Right kidney (tissue), 9 donors: ENCODE data around the gene KCNMB3.
"Not testable (repeated sequence)": the region's sequence is repeated elsewhere in the genome, so short reads cannot be mapped to it uniquely, and the experiment has no call there.

ENCODE experiments used
- DNase-seq: peaks from one replicate; pipeline ENCODE4 v3.0.0-alpha.2; 2016
- long read RNA-seq, 8 donors: transcript quantifications; one replicate each; lab custom pipeline, GENCODE V29; 2026

KCNMB3 gene, protein sequence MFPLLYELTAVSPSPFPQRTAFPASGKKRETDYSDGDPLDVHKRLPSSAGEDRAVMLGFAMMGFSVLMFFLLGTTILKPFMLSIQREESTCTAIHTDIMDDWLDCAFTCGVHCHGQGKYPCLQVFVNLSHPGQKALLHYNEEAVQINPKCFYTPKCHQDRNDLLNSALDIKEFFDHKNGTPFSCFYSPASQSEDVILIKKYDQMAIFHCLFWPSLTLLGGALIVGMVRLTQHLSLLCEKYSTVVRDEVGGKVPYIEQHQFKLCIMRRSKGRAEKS
- long read RNA-seq, donor 1, full-length matches to known transcripts, result 5 of 5 reads
- long read RNA-seq, donor 1, partial matches to known transcripts, result 0 of 5 reads
- long read RNA-seq, donor 1, other reads (novel, unspliced or antisense), result 0 of 5 reads
- long read RNA-seq, donor 2, result 0 reads
- long read RNA-seq, donor 3, full-length matches to known transcripts, result 1 of 1 reads
- long read RNA-seq, donor 3, partial matches to known transcripts, result 0 of 1 reads
- long read RNA-seq, donor 3, other reads (novel, unspliced or antisense), result 0 of 1 reads
- long read RNA-seq, donor 4, partial matches to known transcripts, result 0 of 3 reads
- long read RNA-seq, donor 4, other reads (novel, unspliced or antisense), result 0 of 3 reads
- long read RNA-seq, donor 5, result 0 reads
- long read RNA-seq, donor 6, full-length matches to known transcripts, result 2 of 2 reads
- long read RNA-seq, donor 6, partial matches to known transcripts, result 0 of 2 reads
- long read RNA-seq, donor 6, other reads (novel, unspliced or antisense), result 0 of 2 reads
- long read RNA-seq, donor 7, result 0 reads
- long read RNA-seq, donor 8, result 0 reads

DNA sequence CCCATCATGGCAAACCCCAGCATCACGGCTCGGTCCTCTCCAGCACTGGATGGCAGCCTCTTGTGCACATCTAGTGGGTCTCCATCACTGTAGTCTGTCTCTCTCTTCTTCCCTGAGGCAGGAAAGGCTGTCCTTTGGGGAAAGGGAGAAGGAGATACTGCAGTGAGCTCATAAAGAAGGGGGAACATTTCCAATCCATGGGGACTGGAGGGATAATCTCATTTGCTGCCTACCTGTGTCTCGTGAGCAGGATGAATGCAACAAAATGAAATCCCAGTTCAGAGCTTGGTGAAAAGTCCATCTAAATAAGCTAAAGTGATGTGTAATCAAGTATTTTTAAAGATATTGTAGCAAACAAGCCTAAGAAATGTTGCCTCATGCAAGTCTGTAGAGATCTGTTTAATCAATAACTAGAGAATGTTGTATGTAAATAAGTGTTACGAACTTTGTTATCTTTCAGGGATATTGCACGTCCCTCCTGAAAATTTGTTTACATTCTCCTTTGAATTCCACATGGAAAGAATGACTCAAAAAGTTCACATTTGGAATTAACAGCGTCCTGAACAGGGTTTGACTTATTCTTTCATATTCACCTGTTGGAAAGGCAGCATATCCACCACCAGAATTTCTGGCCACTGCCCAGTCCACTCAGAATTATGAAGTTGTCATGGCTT is at the start of gene KCNMB3:
TSS of gene KCNMB3 (minus strand) at position 312 of the 674 bp plus-strand sequence. CDS start at position 188, 124 bp downstream.
- DNase-seq, result no peak

DNA sequence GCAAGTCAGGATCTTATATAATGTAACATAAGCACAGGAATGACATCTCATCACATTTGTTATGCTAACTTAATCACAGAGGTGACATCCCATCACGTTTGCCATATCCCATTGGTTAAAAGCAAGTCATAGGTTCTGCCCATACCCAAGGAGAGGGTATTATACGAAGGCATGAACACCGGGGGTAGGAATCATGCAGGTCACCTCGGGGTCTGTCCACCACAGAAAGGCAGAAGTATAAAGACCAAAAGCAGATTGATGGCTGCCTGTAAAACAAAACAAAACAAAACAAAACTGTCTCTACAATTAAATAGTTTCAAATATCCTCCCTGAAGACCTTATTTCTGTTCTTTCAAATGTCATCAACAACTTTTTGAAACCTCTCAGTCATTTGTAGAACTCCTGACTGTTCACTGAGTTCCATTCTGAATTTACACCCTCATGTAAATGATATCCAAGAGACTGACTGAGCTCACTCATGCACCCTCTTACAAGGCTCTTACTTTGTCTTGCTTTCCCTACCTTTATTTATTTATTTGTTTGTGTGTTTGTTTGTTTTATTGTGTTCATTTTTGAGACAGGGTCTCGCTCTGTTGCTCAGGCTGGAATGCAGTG is 49.2 kb upstream of the KCNMB3 start:
- no peak for DNase-seq

DNA sequence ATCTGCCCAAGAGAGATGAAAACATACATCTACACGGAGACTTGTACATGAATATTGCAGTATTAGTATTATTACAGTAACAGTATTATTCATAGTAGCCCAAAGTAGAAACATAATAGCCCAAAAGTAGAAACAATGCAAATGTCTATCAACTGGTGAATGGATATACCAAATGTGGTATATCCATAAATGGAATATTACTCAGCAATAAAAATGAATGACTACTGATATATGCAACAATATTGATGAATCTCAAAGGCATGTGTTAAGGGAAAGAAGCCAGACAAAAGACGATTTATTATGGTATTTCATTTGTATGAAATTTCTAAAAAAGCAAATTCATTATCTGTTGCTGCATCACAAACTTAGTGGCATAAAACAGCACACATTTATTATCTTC is 48.4 kb upstream of the KCNMB3 start:
- no peak for DNase-seq

DNA sequence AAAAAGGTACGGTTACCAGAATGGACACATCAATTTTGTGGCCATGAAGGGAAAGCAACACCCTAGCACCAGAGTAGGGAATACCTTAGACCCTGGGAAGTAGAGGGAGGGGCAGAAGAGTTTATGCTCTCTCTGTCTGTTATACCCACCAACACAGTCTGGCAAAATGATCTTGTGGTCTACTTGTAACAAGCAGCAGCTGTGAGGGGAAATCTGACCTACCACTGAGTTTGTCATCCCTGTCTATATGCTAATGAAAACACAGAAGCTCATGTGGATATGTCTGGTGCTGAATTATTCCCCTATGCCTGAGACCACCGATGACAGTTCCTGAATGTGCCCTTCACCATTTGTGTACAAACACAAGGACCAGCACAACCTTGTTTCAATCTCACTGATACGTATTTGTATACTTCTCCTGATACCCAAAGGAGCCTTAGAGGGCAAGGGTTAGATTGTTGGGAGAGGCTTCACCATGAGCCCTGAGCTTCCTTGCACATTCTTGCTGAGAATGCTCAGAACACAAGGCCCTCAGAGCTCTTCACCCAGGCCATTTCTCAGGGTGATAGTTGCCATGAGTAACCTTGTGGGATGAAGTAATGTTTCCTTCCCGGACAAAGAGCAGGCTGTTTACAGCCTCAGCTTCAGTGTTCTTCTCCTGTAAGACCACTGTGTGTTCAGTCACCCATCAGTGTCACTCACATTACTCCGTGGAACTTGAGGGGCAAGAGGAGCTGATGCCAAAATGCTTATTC is 47.2 kb upstream of the KCNMB3 start:
- DNase-seq, result no peak

DNA sequence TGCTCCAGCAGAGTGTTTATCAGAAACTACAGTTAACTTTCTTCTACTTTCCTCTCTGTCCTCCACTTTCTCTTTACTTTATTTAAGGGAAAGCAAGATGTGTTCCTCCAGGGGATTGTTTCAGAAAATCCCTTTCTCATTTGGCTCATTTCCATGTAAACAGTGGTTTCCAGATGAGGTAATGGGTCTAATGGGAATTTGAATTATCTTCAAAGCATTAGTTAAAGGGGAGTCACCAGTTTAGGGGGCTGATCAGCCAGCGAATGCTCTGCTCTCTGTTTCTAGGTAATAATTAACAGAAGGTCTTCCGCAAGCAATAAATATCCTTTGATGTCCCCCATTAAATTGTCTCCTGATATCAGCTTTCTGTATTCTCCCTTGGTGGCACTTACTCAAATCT is 41.5 kb upstream of the KCNMB3 start:
- no peak for DNase-seq

DNA sequence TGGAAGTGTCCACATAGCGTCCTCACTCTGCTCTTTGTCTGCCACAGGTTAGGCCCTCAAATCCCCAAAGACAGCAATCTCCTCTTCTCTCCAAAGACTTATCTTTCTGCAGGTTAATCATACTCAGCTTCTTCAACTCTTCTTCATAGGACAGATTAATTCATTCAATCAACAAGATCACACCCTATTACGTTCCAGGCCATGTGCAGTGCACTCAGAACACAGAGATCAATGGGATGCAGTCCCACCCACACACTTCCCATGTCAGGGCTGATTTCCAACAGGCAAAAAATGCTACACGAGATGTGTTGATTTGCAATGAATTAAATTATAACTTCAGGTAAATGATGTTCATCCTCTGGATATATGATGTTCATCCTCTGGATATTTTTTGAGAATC is 38.4 kb upstream of the KCNMB3 start:
- DNase-seq, result no peak

DNA sequence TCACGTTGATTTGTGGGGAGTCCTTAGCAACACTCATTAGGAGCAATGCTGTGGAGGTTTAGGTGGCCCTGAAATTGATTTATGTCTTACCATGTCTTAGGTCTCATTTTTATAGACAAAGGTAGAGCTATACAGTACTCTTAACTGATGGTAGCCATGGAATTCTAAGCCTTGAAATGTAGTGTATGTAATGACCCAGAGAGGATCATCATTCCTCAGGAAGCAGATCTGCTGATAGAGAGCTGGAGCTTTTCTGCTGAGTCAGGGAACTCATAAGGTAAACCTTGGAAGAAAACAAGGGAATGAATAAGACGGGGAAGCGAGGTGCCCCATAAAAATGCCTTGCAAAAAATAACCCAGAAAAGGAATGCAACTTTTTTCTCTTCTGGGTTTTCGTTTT is 37.9 kb upstream of the KCNMB3 start:
- DNase-seq, result no peak

DNA sequence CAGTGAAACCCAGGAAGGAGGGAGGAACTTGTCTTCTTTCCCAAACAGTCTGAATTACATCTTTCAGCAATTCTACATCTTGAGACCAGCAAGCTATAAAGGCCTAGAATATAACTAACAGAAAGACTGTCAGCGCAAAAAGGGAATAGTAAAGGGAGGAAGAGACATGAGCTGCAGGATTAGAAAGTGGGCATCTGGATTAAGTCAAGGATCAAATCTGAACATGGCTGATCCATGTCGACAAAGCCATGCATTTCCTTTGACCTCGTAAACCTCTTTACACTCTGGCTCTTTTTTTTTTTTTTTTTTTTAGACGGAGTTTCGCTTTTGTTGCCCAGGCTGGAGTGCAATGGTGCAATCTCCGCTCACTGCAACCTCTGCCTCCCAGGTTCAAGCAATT is 35.4 kb upstream of the KCNMB3 start:
- DNase-seq, result no peak

DNA sequence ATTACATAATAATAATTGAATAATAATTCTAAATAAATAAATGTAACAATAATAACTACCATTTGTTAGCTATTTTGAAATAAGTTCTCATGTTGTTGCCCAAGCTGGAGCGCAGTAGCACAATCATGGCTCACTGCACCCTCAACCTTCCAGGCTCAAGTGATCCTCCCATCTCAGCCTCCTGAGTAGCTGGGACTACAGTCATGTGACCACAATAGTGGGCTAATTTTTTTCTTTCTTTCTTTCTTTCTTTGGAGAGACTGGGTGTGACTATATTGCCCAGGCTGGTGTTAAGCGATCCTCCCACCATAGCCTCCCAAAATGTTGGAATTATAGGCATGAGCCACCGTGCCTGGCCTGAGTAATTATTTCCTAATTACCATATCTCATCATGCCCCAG is 30.9 kb upstream of the KCNMB3 start:
- no peak for DNase-seq

DNA sequence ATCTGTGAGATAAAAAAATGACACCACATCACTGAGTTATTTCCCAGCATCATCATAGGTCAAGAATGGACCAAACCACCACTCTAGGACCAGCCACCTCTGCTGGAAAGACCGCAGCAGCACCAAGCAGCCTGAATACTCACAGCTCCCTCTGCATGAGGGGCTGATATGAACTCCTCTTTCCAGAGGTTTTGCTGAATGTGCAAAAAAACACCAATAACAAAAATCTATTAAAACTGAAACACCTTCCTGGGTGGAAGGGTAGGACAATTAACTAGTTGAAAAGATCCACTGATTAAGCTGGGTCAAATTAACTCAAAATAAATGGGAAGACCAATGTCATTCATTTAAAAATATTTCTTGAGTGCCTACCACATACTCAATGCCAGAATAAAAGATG is 28.9 kb upstream of the KCNMB3 start:
- no peak for DNase-seq

DNA sequence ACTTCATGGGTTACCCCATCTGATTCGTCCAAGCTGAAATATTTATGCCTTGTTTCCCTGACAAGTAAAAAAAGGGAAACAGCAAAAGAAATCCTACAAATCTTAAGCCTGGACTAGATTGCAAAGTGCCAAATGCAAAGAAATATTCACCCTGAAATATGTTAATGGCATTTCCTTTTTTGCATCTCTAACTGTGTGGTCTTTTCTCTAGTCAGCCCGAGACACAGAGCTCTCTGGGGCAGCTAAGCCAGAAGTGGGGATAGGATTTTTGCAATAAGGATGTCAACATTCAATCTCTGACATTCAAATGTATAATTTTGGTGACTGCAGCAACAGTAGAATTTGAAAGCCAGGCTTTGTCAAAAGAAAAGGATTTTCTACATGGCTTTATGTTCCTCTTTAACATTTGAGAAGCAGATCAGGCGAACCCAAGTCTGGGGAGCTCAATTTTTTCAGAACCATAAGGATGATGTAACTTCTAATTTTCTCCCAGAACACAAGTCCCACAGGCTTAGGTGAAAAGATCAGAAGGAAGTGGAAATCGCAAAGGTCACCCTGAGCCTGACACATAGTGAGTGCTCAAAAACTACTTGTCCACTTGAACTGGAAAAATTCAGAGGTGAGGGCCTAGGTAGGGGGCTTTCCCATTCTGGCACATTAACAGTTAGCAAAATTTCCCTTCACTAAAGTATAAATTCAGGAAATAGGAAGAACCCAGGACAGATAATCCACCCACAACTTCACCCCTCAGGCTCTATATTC is 28.2 kb upstream of the KCNMB3 start:
- DNase-seq, result no peak

DNA sequence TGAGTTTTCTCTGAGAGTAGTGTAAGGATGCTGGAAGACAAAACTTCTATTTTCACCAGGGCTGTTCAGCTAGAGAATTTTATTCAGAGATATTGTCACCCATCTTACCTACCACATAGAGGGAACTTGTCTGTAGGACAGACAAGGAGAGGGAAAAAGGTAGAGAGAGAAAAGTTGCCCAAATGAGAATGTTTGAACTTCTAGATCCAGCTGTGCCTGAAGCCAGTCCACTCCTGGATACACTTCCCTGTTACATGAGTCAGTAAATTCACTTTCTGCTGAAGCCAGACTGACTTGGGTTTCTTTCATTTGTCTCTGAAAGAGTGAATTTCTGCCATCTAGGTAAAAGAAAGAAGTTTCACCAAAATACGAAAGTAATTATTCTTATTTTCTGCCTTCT is 27.2 kb upstream of the KCNMB3 start:
- no peak for DNase-seq

DNA sequence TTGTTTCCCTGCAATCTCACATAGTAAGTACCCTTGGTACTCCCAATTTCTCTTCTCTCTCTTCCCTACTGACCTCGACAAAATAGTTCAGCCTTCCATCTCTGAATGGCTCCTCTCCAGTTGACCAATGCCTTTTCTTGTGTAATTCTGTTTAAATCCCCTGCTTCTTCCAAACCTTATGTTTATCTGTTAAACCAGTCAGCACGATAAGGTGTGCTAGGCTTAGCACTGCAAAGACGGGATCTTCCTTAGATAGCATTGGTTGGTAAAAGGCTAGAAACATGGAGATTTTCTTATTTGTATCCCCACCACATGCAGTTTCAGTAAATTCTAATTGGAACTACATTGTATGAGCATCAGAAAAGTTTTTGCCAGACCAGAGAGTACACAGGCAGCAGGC is 25.8 kb upstream of the KCNMB3 start:
- DNase-seq, result no peak

DNA sequence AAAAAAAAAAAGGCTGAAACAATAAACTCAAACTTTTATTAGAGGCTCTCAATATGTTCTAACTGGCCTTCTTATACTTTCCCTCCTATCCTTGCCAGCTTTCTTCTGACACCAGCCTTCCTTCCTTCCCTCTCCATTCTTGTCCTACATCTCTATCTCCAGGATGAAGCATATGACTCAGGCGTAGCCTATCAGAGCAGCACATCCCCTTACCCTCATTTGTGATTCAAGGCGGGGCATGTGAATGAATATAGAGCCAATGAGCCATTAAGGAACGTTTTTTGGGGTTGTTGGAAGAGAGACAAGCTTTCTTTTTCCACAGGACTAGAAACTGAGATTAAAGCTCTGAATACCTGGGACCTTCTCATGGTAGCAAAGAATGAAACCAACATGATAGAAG is 25.1 kb upstream of the KCNMB3 start:
- no peak for DNase-seq

DNA sequence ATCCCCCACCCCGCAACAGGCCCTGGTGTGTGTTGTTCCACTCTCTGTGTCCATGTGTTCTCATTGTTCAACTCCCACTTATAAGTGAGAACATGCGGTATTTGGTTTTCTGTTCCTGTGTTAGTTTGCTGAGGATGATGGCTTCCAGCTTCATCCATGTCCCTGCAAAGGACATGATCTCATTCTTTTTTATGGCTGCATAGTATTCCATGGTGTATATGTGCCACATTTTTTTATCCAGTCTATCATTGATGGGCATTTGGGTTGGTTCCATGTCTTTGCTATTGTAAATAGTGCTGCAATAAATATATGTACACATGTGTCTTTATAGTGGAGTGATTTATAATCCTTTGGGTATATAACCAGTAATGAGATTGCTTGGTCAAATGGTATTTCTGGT is 23.5 kb upstream of the KCNMB3 start:
- DNase-seq, result not testable (repeated sequence)

DNA sequence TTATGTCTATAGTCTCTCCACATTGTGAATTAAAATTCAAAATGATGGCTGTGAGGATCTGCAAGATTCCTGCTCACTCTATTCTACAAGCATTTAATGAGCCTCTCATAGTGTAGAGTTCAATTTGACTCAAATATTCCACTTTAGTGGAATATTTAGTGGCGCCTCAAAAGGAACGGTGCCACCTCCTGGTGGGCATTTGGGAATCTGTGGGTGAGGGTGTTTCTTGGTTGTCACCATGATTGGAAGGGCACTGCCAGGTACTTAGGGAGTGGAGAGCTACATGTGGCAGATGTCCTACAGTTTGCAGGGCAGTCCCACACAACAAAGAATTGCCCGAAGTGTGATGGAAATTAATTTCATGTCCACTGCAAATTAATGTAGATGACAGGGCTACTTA is 21.5 kb upstream of the KCNMB3 start:
- no peak for DNase-seq

DNA sequence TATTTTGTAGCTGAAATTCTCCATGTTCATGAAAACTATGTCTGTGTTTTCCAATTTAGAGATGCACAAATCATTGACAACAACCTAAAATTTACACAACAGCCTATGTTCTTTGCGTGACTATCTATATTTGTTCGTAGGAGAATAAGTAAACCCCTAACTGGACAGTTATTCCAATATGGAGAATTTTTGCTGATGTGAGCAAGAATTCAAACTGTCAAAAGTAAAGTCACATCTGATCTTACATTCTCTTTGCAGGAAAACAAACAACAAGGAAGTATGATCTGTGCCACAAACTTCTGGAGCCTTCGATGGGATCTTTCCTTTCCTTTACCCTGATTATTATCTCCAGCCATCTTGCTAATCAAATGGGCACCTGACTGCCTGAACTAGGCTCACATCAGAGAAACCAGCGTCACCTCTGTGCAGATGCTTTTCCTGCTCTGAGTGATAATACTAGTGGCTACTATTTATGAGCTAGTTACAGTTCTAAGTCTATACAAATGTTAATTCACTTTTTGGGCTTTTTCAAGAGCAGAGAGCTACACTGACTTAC is 18.3 kb upstream of the KCNMB3 start:
- no peak for DNase-seq

DNA sequence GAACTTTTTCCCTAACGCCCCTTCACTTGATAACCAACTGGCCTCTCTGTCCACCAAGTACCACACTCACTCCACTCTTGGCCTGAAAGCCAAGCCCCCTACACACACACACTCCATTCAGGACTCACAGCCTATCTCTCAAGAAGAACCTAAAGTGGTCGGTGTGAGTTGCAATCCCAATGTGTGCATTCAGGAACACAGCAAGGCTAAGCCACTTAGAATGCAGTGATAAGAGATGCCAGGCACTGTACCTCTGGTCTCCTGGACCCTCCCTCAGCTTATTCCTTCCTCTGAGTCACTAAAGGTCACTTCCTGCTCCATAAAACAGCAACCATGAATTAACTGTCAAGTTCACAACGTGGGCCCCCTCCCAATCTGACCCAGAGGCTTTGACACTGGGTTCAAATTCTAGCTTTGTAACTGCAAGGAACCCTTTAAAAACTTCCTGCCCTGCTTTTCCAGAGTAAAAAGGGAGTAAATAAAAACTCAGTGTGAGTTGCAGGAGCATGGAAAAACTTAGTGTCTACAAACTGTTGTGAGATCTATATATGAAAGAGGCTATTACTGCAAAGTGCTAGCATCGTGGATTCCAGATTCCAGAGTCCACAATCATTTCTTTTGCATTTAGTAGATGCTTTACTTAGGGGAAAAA is 17.6 kb upstream of the KCNMB3 start:
- no peak for DNase-seq

DNA sequence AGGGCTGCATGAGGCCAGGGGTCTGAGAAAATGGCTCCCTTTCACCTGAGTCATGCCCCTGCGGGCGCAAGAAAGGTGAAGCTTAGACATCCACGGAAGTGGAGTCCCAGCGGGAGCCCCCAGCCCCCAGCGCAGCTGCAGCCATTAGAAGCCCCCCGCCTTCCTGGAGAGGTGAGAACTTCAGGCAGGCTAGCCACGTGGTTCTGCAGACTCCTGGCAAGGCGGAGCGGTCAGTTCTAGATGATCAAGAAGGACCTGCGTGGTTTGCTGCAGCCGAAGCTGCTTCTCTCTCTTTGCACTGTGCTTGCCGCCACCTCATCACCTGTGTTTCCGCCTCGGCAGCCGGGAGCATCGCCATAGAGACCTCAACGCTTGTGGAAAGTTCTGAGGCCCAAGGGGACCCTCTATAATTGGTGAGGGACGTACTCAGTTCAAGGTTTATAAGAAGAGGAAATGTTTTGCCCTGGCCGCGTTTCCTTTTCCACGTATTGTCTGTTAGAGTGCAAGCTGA is 15.8 kb upstream of the KCNMB3 start:
- no peak for DNase-seq

DNA sequence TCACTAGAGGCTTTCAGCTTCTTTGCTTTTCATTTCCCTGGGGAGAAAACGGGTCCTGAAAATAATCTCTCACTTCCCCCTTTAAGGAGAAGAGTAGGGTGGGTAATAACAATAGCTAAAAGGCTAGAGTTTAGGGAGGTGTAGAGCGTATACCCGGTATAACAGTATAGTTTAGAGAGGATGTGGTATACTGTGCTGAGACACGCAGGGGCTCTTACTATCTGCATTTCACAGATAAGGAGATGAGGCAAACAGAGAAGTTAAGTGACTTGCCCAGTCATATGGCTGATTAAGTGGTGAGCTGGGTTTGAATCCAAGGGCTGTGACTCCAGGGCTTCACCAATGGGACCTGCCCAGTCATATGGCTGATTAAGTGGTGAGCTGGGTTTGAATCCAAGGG is 15.0 kb upstream of the KCNMB3 start:
- no peak for DNase-seq
